Activated CD4-positive, alpha-beta T cell treated with anti-CD3 and anti-CD28 coated beads, Interleukin-2, amount 50 U/mL, for 1 hour (primary cell): ENCODE data around the gene IKZF3.
"Not testable (repeated sequence)": the region's sequence is repeated elsewhere in the genome, so short reads cannot be mapped to it uniquely, and the experiment has no call there.

Experiments used
- DNase-seq: peaks from one replicate; pipeline ENCODE4 v3.0.0-alpha.2; 2020

Gene IKZF3

DNA sequence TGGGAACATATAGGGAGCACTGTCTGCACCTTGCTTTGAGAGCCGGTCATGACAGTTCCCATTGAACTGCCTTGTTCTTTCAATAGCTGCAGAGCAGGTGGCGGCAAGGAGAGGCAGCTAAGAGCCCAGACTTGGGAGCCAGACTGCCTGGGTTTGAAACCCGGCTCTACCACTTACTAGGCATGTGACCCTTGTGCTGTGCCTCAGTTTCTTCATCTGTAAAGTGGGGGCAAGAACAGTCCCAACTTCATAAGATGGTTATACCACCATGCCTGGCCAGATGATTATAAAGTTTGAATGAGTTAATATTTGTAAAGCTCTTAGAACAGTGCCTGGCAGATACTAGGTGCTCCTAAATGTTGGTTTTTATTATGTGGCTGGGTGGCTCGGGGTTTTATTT lies 149.9 kb downstream of the IKZF3 start:
- DNase-seq = no peak

DNA sequence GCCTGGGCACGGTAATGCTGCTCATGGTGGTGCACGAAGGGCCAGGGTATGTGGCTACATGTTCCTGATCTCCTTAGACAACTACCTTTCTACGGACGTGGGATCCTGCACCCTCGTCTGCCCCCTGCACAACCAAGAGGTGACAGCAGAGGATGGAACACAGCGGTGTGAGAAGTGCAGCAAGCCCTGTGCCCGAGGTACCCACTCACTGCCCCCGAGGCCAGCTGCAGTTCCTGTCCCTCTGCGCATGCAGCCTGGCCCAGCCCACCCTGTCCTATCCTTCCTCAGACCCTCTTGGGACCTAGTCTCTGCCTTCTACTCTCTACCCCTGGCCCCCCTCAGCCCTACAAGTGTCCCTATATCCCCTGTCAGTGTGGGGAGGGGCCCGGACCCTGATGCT lies 152.3 kb downstream of the IKZF3 start:
- no peak for DNase-seq

DNA sequence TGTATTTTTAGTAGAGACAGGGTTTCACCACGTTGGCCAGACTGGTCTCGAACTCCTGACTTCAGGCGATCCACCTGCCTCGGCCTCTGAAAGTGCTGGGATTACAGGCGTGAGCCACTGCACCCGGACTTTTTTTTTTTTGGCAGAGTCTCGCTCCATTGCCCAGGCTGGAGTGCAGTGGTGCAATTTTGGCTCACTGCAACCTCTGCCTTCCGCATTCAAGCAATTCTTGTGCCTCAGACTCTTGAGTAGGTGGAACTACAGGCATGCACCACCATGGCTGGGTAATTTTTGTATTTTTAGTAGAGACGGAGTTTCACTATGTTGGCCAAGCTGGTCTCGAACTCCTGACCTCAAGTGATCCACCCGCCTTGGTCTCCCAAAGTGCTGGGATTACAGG lies 153.0 kb downstream of the IKZF3 start:
- DNase-seq = not testable (repeated sequence)

DNA sequence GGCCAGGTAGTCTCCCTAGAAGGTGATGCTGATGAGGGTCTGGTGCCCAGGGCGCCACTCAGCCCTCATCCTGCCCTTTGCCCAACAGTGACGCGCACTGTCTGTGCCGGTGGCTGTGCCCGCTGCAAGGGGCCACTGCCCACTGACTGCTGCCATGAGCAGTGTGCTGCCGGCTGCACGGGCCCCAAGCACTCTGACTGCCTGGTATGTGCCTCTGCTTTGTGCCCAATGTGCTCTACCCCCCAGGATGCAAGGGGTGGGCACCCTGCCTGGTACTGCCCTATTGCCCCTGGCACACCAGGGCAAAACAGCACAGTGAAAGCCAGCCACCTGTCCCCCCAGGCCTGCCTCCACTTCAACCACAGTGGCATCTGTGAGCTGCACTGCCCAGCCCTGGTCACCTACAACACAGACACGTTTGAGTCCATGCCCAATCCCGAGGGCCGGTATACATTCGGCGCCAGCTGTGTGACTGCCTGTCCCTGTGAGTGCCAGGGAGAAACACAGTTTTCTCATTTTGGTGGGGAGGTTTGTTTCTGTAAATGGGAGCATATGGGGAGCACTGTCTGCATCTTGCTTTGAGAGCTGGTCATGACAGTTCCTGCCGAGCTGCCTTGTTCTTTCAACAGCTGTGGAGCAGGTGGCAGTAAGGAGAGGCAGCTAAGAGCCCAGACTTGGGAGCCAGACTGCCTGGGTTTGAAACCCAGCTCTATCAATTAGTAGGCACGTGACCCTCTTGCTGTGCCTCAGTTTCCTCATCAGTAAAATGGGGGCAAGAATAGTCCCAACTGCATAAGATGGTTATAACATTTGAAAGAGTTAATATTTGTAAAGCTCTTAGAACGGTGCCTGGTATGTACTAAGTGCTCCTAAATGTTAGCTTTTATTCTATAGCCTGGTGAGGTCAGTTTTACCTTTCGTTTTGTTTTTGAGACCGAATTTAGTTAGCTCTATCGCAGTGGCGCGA lies 153.8 kb downstream of the IKZF3 start:
- no peak for DNase-seq

DNA sequence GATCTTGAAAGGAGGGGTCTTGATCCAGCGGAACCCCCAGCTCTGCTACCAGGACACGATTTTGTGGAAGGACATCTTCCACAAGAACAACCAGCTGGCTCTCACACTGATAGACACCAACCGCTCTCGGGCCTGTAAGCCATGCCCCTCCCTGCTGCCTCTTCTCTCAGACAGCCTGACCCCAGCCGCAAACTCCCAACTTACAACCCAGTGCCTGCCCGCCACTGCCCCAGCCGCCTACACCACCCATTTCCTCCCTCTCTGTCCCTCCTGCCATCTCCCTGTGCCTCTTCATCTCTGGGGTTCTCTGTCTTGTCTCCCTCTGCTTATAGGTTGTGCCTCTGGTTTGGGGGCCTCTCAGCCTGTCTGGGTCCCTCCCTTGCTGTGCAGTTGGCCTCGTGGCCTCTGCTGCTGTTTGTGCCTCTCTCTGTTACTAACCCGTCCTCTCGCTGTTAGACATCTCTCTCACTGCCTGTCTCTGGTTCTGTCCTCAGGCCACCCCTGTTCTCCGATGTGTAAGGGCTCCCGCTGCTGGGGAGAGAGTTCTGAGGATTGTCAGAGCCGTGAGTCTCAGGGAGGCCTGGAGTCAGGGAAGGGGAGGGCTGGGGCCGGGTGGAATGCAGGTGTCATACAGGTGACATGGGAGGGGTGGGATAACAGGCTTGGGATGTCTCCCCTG lies 154.7 kb downstream of the IKZF3 start:
- DNase-seq = no peak
